HG03571 (cell line): Measurements from ENCODE around the gene GOSR2.
"Not testable (repeated sequence)": the region's sequence is repeated elsewhere in the genome, so short reads cannot be mapped to it uniquely, and the experiment has no call there.

Source experiments
- ATAC-seq: cut with Tn5 transposase; IDR thresholded peaks from one replicate; pipeline ENCODE4 v1.9.1; 2021; ENCODE audit not compliant: unreplicated experiment

The GOSR2 gene

DNA sequence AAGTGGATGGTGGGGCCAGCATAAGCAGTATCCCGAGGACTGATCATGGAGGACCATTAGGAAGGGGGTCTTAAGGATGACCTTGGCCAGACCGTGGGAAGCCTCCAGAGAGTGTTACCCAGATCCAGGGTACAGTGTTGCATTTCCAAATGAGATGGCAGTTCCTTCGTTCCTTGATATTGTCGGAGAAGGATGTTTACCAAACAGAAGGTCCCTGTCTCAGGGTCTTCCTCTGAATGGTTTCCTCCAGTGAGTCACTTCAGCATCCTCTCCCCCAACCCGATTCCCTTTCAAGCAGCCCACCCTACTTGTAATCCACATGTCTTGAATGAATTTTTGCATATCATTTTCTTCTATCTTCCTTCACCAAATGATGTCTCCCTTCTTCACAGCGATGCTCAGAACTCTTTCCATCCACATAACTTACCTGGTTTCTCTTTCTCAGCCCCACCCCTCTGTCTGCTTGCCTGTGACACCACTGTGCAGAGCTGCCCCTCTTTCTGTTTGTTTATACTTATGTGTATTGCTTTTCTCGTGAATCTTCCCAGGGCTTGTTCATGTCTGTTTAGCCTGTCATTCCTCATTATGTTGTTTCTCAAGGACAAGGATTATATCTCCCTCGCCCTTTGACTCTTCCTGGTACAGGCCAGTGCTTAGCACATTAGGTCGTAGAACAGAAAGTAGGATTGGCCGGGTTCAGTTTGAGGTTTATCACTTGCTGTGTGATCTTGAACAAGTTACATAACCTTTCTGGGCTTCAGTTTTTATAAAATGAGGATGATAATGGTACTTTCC, 5.7 kb downstream of the GOSR2 start:
- ATAC-seq: no peak

DNA sequence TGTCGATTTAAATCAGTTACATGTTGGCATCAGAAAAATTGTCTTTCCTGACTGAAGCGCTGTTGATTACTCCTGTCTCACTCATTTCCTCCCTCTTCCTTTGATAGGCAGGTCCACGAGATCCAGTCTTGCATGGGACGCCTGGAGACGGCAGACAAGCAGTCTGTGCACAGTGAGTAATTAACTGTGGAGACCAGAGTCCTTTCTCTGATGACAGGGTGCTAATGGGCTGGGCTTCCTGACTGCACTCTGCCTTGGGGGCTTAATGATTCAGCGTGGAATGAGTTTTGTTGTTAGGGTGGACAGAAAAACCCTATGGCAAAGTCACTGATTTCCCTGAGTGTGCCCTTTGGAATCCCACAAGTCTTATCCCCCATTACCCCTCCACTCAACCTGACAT, 6.5 kb downstream of the GOSR2 start:
- no peak for ATAC-seq

DNA sequence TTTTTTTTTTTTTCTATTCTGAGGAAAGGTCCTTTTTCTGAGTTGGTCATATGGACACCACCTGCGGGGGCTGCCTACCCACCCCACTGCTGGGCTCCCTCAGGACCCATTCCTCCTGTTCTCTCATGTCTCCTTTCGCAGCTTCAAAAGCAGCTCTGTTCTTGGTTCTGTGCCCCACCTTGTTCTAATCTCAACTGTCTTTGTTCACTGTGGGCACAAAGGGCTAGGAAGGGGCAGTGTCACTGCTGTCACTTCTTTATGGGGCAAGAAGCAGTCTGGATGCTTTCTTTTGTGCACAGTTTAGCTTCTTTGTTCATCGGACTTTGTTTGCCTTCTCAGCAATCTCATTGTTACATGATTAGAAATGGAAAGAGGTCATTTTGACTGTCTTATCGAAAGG, 7.1 kb downstream of the GOSR2 start:
- no peak for ATAC-seq

DNA sequence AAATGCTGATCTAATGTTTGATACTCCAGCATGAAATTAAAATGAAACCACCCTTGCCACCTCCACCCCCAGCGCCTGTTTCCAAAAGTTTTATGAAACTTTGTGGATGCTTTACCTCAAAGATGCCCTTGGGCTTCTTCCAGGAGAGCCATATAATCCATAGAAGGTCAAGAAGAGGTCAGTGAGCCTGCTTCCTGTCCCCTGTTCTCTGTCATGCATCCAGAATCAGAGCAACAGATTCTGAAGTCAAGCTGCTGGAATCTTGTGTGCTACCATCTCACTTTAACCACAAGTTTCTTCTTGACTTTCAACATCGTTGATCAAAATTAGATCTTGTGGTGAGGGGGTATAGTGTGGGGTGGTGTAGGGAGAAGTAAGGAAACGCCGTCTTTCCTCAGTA, 8.6 kb downstream of the GOSR2 start:
- no peak for ATAC-seq

DNA sequence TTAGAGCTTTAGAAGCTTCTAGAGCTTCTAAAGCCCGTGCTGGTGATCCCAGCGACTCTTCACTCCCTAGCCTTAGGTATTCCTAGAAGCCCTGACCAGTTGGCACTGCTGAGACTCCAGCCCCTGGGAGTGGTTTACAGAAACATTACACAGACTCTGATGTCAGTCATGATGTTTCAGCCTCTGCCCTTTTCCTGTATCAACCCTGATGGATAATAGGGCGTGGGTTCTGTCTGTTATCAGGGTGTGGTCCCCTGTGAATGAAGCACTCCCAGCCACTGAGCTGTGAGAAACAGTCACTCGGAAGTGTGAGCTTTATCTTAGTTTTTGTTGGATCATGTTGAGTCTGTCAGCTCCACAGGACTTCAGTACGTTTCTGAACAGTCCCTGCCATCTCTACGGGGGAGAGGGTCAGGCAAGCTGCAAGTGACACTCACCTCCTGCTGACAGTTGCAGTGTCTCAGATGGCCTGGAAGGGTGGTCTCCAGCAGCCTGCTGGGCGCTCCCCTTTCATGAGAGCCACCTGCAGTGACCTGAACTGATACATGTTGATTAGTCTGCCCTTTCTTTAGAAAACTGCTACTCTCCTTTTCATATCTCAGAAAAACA, 12.8 kb downstream of the GOSR2 start:
- ATAC-seq: no peak

DNA sequence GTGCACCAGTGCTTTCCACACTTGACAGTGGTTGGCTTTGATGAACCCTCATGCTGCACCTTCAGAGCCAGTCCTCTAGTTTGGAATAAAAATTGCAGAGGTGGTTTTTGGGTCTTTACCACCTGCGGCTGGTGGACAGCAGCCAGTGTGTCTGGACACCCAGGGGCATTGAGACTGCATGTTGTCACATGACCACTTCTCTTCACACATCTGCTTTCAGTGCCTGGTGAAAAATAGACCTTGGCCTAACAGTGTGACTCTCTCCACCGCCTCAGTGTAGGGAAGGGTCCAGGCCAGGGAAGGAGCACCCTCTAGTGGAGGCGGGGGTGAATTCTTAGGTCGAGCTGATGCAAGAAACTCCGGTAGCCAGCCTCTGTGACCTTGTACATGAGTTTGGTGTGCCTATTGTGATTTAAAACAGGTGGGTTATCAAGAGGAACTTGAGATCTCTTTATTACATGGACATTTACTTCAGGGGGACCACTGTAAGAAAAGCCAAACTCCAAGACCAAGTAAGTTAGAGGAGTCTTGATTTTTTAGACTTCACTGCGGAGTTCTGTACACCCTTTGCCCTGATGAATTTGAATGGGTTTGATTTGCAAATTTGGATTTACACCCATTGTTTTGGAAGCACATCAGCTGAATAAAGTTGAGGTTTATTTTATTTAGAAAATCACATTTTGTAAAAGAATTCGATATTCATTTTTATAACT, 17.9 kb downstream of the GOSR2 start:
- ATAC-seq: no peak

DNA sequence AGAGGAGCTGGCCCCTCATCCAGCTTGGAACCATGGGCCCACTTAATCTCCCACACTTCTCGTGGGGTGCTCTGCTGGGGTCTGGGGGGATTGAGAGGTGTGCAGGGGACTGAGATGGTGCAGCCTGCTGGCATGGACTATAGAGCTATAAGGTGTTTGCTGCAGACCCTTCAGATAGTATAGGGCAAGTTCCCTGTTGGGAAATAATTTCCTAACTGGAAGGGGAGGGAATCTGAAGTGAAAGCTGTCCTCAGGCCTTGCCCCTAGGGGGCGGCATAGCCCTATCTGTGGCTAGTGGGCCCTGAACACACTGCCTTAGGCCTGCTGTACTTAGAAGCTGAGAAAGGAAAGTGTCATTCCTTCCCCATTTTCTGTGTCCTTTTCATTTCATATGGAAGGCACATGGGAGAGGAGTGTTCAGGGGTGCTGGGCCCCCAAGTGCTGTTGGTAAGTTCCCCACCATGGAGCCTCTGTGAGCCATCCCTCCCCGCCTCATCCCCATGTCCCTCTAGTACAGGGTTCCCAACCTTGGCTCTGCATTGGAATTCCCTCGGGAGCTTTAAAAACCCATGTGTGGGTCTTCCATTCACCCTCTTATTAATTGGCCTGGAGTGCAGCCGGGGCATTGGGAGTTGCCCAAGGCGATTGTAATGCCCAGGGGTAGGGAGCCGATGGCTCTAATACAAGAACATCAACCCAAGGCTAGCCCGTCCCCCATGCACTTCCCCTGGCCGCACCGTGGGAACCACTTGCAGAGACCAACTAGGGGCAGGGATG, 19.7 kb downstream of the GOSR2 start:
- ATAC-seq: no peak

DNA sequence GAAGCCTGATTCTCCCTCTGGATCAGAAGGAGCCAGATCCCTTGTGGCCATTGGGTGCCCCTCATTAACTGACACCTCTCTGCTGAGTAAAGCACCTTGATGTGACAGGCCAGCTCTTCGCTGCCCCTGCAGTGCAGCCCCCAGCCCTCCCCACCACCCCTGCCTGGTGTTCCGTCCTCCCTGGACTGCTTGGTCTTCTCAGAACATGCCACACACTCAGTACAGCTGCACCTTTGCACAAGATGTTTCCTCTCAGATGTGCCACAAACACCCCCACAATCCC, 20.2 kb downstream of the GOSR2 start:
- ATAC-seq: no peak

DNA sequence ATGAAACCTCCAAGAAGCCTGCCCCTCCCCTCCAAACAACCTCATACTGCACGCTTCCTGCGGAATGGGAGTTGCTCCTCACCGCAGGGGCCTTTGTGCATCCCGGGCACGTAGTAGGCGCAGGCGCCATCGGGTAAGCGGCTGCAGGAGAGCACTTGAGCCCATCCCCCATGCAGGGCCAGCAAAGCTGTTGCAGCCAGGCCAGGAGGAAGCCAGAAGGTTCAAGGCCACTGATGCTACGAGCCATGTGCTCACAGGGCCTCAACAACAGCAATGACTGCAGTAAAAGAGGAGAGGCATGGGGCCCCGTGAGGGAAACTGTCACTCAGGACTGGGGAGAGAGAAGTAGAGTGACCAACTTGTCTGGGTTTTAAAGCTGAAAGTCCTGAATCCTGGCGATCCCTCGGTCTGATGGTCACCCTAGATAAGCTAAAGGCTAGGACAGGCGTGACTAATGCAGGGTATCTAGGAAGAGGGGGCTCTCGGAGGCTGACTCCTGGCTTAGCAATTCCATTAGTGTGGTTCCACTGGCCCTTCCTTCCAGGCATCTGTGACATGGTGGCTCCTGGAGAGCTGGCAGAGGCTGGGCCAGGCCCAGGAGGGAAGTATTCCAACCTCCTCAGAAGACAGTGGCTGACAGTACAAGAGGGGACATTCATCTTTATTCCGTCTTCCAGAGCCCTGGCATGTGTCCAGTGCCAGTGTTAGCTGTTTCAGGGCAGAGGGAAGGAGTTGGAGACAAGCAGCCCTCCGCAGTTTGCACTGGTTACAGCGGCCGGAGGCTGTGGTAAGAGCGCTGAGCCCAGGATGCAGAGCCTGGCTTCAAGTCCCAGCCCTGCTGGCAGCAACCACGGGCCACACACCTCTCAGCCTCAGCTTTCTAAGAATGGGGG, 20.8 kb downstream of the GOSR2 start:
- ATAC-seq: no peak

DNA sequence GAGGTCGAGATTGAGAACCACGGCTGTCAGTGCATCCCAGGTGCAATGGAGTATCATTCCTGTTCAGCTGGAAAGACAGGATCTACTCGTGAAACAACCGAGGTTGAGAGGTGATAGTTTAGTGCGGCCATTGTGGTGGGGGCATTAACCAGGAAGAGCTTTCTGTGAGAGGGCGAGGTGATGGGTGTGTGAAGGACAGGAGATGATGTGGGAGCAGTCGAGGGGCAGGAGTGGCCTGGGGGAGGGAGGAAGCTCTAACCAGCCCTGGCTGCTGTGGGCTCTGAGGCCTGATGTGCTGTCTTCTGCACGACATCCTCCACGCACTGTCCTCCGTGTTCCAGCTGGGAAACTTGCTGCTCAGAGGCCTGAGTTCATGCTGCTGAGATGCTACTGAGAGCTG, 22.0 kb downstream of the GOSR2 start:
- ATAC-seq: no peak

DNA sequence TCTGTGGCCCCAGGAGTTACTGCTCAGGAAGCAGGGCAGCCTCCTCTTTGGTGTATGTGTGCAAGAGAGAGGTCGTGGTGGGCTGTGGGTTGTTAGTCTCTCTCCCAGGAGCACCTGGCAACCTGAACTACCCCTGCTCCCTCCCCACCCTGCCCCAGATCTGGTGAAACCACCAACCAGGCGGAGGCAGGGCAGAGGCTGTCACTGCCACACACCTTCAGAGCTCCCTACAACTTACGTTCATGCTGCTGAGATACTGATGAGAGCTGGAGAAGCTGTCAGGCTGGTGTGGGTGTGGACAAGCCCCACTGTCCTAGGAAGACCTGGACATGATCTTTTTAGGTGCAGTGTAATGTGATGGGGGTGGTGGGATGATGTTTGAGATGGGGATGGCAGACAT, 24.3 kb downstream of the GOSR2 start:
- no peak for ATAC-seq

DNA sequence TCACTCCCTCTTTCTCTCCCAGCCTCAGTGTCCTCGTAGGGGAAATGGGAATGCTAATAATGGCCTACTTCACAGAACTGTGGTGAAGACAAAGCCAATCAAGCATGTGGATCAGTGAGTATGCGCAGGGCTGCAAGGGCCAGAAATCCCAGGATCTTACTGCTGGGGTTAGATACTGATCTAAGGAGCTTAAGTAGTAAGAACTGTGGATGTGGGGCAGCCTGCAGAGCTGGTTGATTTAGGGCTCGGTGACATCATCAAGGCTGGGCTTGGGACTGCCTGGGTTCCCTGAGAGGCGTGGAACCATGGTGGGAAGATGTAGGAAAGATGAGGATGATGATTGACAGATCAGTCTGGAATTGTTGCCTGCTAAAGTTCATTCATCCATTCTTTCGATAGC, 25.6 kb downstream of the GOSR2 start:
- no peak for ATAC-seq

DNA sequence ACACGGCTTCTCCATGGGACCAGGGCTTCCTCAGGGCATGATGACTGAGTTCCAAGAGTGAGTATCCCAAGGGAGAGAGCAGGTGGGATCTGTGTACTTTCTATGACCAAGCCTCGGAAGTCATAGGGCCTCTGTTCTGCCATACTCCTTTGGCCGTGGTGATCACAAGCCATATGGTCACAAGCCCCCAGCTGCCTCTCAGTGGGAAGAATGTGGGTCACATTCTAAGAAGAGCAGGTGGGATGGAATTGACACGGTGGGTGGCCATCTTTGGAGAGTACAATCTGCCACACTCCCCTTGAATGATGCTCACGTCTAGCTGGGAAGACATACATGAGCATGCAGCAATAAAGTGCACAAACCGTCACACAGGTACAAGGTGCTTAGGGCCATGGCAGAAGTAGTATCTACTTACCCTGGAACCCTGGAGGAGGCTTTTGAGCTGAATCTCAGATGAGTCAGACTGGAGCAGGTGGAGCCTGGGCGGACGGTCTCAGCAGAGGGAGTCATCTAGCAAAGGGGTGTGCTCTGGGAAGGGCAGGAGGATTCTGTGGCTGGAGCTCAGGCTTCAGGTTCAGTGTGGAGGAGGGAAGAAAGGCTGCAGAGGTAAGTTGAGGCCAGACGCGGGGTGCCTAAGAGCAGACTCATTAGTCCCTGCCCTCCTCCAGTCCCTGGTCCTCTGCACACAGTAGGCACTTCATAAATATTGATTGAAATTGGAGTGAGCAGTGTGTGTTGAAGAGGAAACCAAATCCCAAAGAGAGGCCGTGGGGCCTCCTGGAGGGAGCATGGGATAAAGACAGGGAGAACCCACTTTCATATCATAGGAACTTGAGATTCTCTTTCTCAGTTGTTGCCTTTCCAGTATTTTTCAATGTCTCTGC, 26.6 kb downstream of the GOSR2 start:
- ATAC-seq: no peak

DNA sequence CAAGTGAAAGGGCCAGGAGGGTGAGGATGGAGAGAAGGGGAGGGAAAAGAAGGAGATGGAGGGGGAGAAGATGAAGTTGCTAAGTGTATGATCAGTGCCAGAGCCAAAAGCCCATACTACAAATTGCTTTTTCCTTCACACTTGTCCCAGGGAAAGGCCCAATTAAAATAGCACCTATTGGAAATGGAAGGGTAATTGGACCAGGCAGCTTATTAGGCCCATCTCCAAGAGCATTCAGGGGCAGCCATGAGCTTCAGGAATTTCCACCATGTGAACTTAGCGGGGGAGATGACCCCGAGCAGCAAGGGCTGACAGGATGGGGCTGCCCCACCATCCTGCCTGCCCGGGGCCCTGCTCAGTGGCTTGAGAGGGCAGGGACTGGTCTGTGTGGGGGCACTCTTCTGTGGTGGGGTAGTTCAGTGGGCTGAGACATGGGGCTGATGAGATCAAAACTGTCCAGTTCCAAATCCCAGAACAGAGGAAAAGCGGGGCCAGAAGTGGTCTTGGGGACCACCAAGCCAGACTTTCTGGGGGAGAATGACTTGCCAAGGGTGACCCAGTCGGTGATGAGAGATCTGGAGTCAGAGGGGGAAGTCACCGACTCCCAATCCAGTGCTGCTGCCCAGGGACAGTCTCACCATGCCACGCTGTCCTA, 27.5 kb downstream of the GOSR2 start:
- no peak for ATAC-seq

DNA sequence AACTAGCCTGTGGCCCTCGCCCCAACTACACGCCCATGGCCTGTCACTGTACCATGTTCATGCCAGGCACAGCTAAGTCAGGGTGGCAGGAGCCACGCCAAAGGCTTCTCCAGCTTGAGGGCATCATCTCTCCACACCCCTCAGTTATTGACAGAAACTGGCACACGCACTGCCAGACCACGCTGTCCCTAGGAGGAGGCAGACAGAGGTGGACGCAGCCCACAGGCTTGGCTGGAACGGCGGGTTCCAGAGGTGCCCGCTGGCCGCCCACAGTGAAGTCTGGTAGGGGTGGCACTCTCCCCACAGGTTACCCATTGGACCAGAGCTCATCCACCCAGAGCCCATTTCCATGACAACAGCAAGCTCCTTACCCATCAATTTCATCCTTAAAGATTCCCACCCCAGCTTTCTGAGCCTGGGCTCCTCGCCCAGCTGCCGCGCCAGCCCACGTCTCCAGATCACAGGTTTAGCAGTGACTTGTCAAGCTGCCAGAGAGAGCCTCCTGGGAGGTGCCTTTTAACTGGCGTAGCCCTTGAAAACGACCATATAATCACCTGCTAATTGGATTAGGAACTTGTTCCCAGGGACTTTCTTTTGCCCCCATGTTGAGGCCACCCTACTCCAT, 28.1 kb downstream of the GOSR2 start:
- ATAC-seq: no peak

DNA sequence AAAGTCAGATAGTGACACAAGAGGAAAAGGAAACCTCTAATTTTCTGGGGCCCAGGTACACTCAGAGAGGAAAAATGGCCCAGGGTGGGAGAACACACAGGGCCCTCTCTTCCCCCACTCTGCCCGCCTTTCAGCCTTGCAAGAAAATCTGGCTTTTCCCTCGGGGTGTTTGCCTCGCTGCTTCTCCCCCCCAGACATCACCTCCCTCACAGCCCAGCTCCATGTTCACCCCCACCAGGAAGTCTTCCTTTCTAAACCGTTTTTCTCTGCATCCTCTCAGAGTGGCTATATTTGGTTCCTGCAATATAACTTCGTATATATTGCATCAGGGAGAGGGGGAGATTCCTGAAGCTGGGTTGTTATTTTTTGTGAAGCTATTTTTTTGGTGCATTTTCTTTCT, 28.7 kb downstream of the GOSR2 start:
- no peak for ATAC-seq

DNA sequence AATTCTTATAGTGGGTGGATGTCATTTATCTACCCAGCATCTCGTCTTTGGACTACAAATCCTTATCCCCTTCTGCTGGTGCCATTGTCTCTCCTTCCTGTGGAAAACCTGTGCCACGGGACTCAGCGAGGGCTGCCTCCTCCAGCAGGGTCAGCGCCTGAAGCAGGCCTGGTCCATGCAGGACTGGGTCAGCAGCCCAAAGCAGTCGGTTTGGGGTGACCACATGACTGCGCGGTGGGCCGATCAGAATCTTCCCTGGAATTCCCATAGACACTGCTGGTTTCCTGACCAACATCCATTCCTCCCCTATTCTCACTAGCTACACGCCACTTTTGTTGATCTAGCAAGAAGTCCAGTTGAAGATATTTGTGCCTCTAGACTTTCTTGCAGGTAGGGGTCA, 29.2 kb downstream of the GOSR2 start:
- ATAC-seq: no peak

DNA sequence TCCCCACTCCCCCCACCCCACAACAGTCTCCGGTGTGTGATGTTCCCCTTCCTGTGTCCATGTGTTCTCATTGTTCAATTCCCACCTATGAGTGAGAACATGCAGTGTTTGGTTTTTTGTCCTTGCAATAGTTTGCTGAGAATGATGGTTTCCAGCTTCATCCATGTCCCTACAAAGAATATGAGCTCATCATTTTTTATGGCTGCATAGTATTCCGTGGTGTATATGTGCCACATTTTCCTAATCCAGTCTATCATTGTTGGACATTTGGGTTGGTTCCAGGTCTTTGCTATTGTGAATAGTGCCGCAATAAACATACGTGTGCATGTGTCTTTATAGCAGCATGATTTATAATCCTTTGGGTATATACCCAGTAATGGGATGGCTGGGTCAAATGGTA, 30.2 kb downstream of the GOSR2 start:
- not testable (repeated sequence) for ATAC-seq
